ENCODE data around the gene LRRC72. TPM values are rescaled to one million over a fixed set of nuclear protein-coding genes. Genes with fewer than 3 reads are reported as not detected.

LRRC72 gene
- total RNA-seq, 1 donor from 2014 or later: not detected

- Mint-ChIP-seq H3K4me3 (no peak overlapping the region), H3K36me3 (ENCODE audit: low read depth) (no peaks in the 10 kb centered on the region), H3K27me3 (ENCODE audit: insufficient read depth) (no peaks in the 10 kb centered on the region), H3K9me3 (no peaks in the 10 kb centered on the region), H3K4me1 (ENCODE audit: low read depth) (no peaks in the 10 kb centered on the region), H3K27ac (no peak overlapping the region)
- DNase-seq (ENCODE audit: low spot score): no peak
- intact Hi-C loops (cut with micrococcal nuclease): no loop called here
Observed at GRCh38 chr7:16542401-16542800, 15.8 kb downstream of the LRRC72 start.

GRCh38 chr7:16543456-16543855 is 16.8 kb downstream of the LRRC72 start:
- intact Hi-C loops (cut with micrococcal nuclease): no loop called here
- DNase-seq (ENCODE audit: low spot score): no peak
- no peaks in the 10 kb centered on the region for H3K4me1 Mint-ChIP-seq (ENCODE audit: low read depth)
- no peaks in the 10 kb centered on the region for H3K27me3 Mint-ChIP-seq (ENCODE audit: insufficient read depth)
- no peak overlapping the region for H3K4me3 Mint-ChIP-seq
- H3K36me3 Mint-ChIP-seq (ENCODE audit: low read depth): no peaks in the 10 kb centered on the region
- no peak overlapping the region for H3K27ac Mint-ChIP-seq
- no peaks in the 10 kb centered on the region for H3K9me3 Mint-ChIP-seq

- Mint-ChIP-seq H3K27me3 (ENCODE audit: insufficient read depth) (peaks cover under 1% of the 10 kb centered on the region), H3K4me1 (ENCODE audit: low read depth) (no peaks in the 10 kb centered on the region), H3K27ac (no peak overlapping the region), H3K4me3 (no peak overlapping the region), H3K9me3 (no peaks in the 10 kb centered on the region), H3K36me3 (ENCODE audit: low read depth) (no peaks in the 10 kb centered on the region)
- DNase-seq (ENCODE audit: low spot score): no peak
- intact Hi-C loops (cut with micrococcal nuclease): no loop called here
Observed at GRCh38 chr7:16546921-16547505, 20.4 kb downstream of the LRRC72 start.

GRCh38 chr7:16548428-16548827 is 21.8 kb downstream of the LRRC72 start:
- no peak for DNase-seq (ENCODE audit: low spot score)

GRCh38 chr7:16550671-16551070 is 24.0 kb downstream of the LRRC72 start:
- no peak overlapping the region for H3K4me3 Mint-ChIP-seq
- no peak overlapping the region for H3K27ac Mint-ChIP-seq
- DNase-seq (ENCODE audit: low spot score): no peak
- H3K36me3 Mint-ChIP-seq (ENCODE audit: low read depth): no peaks in the 10 kb centered on the region
- H3K9me3 Mint-ChIP-seq: no peaks in the 10 kb centered on the region
- no peaks in the 10 kb centered on the region for H3K4me1 Mint-ChIP-seq (ENCODE audit: low read depth)
- intact Hi-C loops (cut with micrococcal nuclease): no loop called here
- H3K27me3 Mint-ChIP-seq (ENCODE audit: insufficient read depth): peaks cover 4% of the 10 kb centered on the region

More at GRCh38 chr7:16548428-16548827, 21.8 kb downstream of the LRRC72 start:
- H3K27ac Mint-ChIP-seq: no peak overlapping the region
- no peak overlapping the region for H3K4me3 Mint-ChIP-seq
- no peaks in the 10 kb centered on the region for H3K4me1 Mint-ChIP-seq (ENCODE audit: low read depth)
- H3K27me3 Mint-ChIP-seq (ENCODE audit: insufficient read depth): peaks cover 4% of the 10 kb centered on the region
- intact Hi-C loops (cut with micrococcal nuclease): no loop called here
- H3K9me3 Mint-ChIP-seq: no peaks in the 10 kb centered on the region
- no peaks in the 10 kb centered on the region for H3K36me3 Mint-ChIP-seq (ENCODE audit: low read depth)

- no peak overlapping the region for H3K4me3 Mint-ChIP-seq
- intact Hi-C loops (cut with micrococcal nuclease): no loop called here
- H3K9me3 Mint-ChIP-seq: no peaks in the 10 kb centered on the region
- peaks cover 7% of the 10 kb centered on the region for H3K27me3 Mint-ChIP-seq (ENCODE audit: insufficient read depth)
- H3K4me1 Mint-ChIP-seq (ENCODE audit: low read depth): no peaks in the 10 kb centered on the region
- no peak for DNase-seq (ENCODE audit: low spot score)
- no peak overlapping the region for H3K27ac Mint-ChIP-seq
- H3K36me3 Mint-ChIP-seq (ENCODE audit: low read depth): no peaks in the 10 kb centered on the region
Observed at GRCh38 chr7:16554518-16555236, 28.1 kb downstream of the LRRC72 start.

GRCh38 chr7:16556359-16556758 is 29.7 kb downstream of the LRRC72 start:
- H3K4me3 Mint-ChIP-seq: no peak overlapping the region
- no peaks in the 10 kb centered on the region for H3K4me1 Mint-ChIP-seq (ENCODE audit: low read depth)
- no peak for DNase-seq (ENCODE audit: low spot score)
- H3K9me3 Mint-ChIP-seq: no peaks in the 10 kb centered on the region
- no peaks in the 10 kb centered on the region for H3K36me3 Mint-ChIP-seq (ENCODE audit: low read depth)
- no peak overlapping the region for H3K27ac Mint-ChIP-seq
- peaks cover 7% of the 10 kb centered on the region for H3K27me3 Mint-ChIP-seq (ENCODE audit: insufficient read depth)
- intact Hi-C loops (cut with micrococcal nuclease): no loop called here

GRCh38 chr7:16558761-16559302 is 32.2 kb downstream of the LRRC72 start:
- no peak overlapping the region for H3K4me3 Mint-ChIP-seq
- H3K36me3 Mint-ChIP-seq (ENCODE audit: low read depth): no peaks in the 10 kb centered on the region
- H3K4me1 Mint-ChIP-seq (ENCODE audit: low read depth): peaks cover 3% of the 10 kb centered on the region
- no peak overlapping the region for H3K27ac Mint-ChIP-seq
- no peak for DNase-seq (ENCODE audit: low spot score)
- no peaks in the 10 kb centered on the region for H3K9me3 Mint-ChIP-seq
- intact Hi-C loops (cut with micrococcal nuclease): no loop called here
- peaks cover 3% of the 10 kb centered on the region for H3K27me3 Mint-ChIP-seq (ENCODE audit: insufficient read depth)

- peaks cover 10% of the 10 kb centered on the region for H3K4me1 Mint-ChIP-seq (ENCODE audit: low read depth)
- H3K36me3 Mint-ChIP-seq (ENCODE audit: low read depth): no peaks in the 10 kb centered on the region
- no peak overlapping the region for H3K27ac Mint-ChIP-seq
- no peak for DNase-seq (ENCODE audit: low spot score)
- no peak overlapping the region for H3K4me3 Mint-ChIP-seq
- intact Hi-C loops (cut with micrococcal nuclease): loop anchor here (10.0 kb wide), 1 partner anchor 1255 kb away; no protein-coding TSS in a partner anchor
- H3K27me3 Mint-ChIP-seq (ENCODE audit: insufficient read depth): peaks cover 3% of the 10 kb centered on the region
- H3K9me3 Mint-ChIP-seq: no peaks in the 10 kb centered on the region
Observed at GRCh38 chr7:16559497-16560179, 33.0 kb downstream of the LRRC72 start.

- H3K27me3 Mint-ChIP-seq (ENCODE audit: insufficient read depth): peaks cover 3% of the 10 kb centered on the region
- peaks cover 13% of the 10 kb centered on the region for H3K4me1 Mint-ChIP-seq (ENCODE audit: low read depth)
- no peaks in the 10 kb centered on the region for H3K36me3 Mint-ChIP-seq (ENCODE audit: low read depth)
- H3K4me3 Mint-ChIP-seq: no peak overlapping the region
- intact Hi-C loops (cut with micrococcal nuclease): loop anchor here (10.0 kb wide), 1 partner anchor 1257 kb away; no protein-coding TSS in a partner anchor
- no peaks in the 10 kb centered on the region for H3K9me3 Mint-ChIP-seq
- no peak for DNase-seq (ENCODE audit: low spot score)
- H3K27ac Mint-ChIP-seq: no peak overlapping the region
Observed at GRCh38 chr7:16561943-16562342, 35.3 kb downstream of the LRRC72 start.

GRCh38 chr7:16562456-16563220 is 36.0 kb downstream of the LRRC72 start:
- intact Hi-C loops (cut with micrococcal nuclease): loop anchor here (10.0 kb wide), 1 partner anchor 1258 kb away; no protein-coding TSS in a partner anchor
- no peak overlapping the region for H3K4me3 Mint-ChIP-seq

GRCh38 chr7:16563281-16564022 is 36.8 kb downstream of the LRRC72 start:
- H3K9me3 Mint-ChIP-seq: no peaks in the 10 kb centered on the region
- H3K27ac Mint-ChIP-seq: no peak overlapping the region
- peaks cover 2% of the 10 kb centered on the region for H3K27me3 Mint-ChIP-seq (ENCODE audit: insufficient read depth)
- no peak for DNase-seq (ENCODE audit: low spot score)
- no peaks in the 10 kb centered on the region for H3K36me3 Mint-ChIP-seq (ENCODE audit: low read depth)
- no peak overlapping the region for H3K4me3 Mint-ChIP-seq
- intact Hi-C loops (cut with micrococcal nuclease): loop anchor here (10.0 kb wide), 1 partner anchor 1259 kb away; no protein-coding TSS in a partner anchor
- peaks cover 13% of the 10 kb centered on the region for H3K4me1 Mint-ChIP-seq (ENCODE audit: low read depth)

More at GRCh38 chr7:16562456-16563220, 36.0 kb downstream of the LRRC72 start:
- Mint-ChIP-seq H3K27me3 (ENCODE audit: insufficient read depth) (peaks cover 2% of the 10 kb centered on the region), H3K4me1 (ENCODE audit: low read depth) (peaks cover 13% of the 10 kb centered on the region), H3K27ac (no peak overlapping the region), H3K9me3 (no peaks in the 10 kb centered on the region), H3K36me3 (ENCODE audit: low read depth) (no peaks in the 10 kb centered on the region)
- DNase-seq (ENCODE audit: low spot score): no peak
